DND-41 (cell line): ENCODE data around the gene NFIB.

Source experiments
- ATAC-seq: fragments of 200-7000 bp; cut with Tn5 transposase; 3 replicates; pipeline ENCODE4 v1.9.1; 2021; ENCODE audit warnings: low read depth; ENCODE audit not compliant: insufficient read depth
- DNase-seq: peaks from one replicate; pipeline ENCODE4 v3.0.0-alpha.2; 2020
- H2AFZ ChIP-seq: 2 replicates; pipeline ENCODE4 v1.6.0; 2012; ENCODE audit warnings: low read depth, low read length
- H3K27ac ChIP-seq: 2 replicates; pipeline ENCODE4 v1.5.1; 2012; ENCODE audit warnings: low read length, inconsistent platforms
- H3K27me3 ChIP-seq: fragments of 200-600 bp; sonication (generic); 2 replicates; pipeline ENCODE4 v1.6.0; 2012; ENCODE audit warnings: low read length, mild to moderate bottlenecking, inconsistent platforms; ENCODE audit not compliant: insufficient read depth, poor library complexity
- H3K36me3 ChIP-seq: 2 replicates; pipeline ENCODE4 v1.5.1; 2012; ENCODE audit warnings: low read length, inconsistent platforms; ENCODE audit not compliant: insufficient read depth
- H3K4me1 ChIP-seq: 2 replicates; pipeline ENCODE4 v1.5.1; 2012; ENCODE audit warnings: mild to moderate bottlenecking, low read length; ENCODE audit not compliant: insufficient read depth
- H3K4me2 ChIP-seq: 2 replicates; pipeline ENCODE4 v1.6.0; 2012; ENCODE audit warnings: mild to moderate bottlenecking, moderate library complexity, low read length, inconsistent platforms; ENCODE audit not compliant: insufficient read depth
- H3K4me3 ChIP-seq, 2 experiments: fragments of 200-600 bp in 1 of 2; shearing (Covaris generic) in 1 of 2; 2 replicates each; pipeline ENCODE4 v1.5.1; 2012 to 2016; ENCODE audit warnings: inconsistent platforms in 2 of 2, low read length in 2 of 2, mild to moderate bottlenecking in 2 of 2, low read depth in 1 of 2, moderate library complexity in 1 of 2
- H3K79me2 ChIP-seq: 2 replicates; pipeline ENCODE4 v1.6.0; 2012; ENCODE audit warnings: low read length, inconsistent platforms; ENCODE audit not compliant: insufficient read depth
- H3K9ac ChIP-seq: 2 replicates; pipeline ENCODE4 v1.6.0; 2012; ENCODE audit warnings: low read depth, mild to moderate bottlenecking, inconsistent platforms, low read length, moderate library complexity
- H3K9me3 ChIP-seq: 2 replicates; pipeline ENCODE4 v1.5.1; 2012; ENCODE audit warnings: low read length, moderate library complexity, mild to moderate bottlenecking, inconsistent platforms; ENCODE audit not compliant: insufficient read depth, severe bottlenecking
- H4K20me1 ChIP-seq: 2 replicates; pipeline ENCODE4 v1.6.0; 2012; ENCODE audit warnings: low read length; ENCODE audit not compliant: insufficient read depth
- CTCF ChIP-seq: IDR thresholded peaks from 2 replicates; pipeline ENCODE4 v1.5.1; 2012; ENCODE audit warnings: borderline replicate concordance, low read length, moderate library complexity, mild to moderate bottlenecking; ENCODE audit not compliant: poor library complexity, severe bottlenecking; ENCODE audit errors: extremely low read depth
- EZH2 ChIP-seq: IDR thresholded peaks from 3 replicates; pipeline ENCODE4 v1.6.1; 2012; ENCODE audit warnings: borderline replicate concordance, low read depth, mild to moderate bottlenecking, moderate library complexity, low read length, inconsistent platforms; ENCODE audit not compliant: severe bottlenecking

NFIB gene

GRCh38 chr9:14348123-14348372 is 34.1 kb upstream of the NFIB start:
- no peaks in the 10 kb centered on the region for H3K79me2 ChIP-seq
- H3K4me3 ChIP-seq = no peak overlapping the region
- no peak overlapping the region for H3K27ac ChIP-seq
- no peak overlapping the region for H2AFZ ChIP-seq
- no peak overlapping the region for H3K4me2 ChIP-seq
- ATAC-seq = no peak
- H3K9me3 ChIP-seq = no peaks in the 10 kb centered on the region
- DNase-seq = no peak
- H3K9ac ChIP-seq = no peak overlapping the region
- no peaks in the 10 kb centered on the region for H3K36me3 ChIP-seq
- no peaks in the 10 kb centered on the region for H4K20me1 ChIP-seq
- H3K27me3 ChIP-seq = no peaks in the 10 kb centered on the region
- no peaks in the 10 kb centered on the region for H3K4me1 ChIP-seq
- no peak for TF ChIP-seq EZH2

- Histone ChIP-seq H3K9me3 (no peaks in the 10 kb centered on the region), H3K36me3 (no peaks in the 10 kb centered on the region), H2AFZ (no peak overlapping the region), H3K4me3 (no peak overlapping the region), H4K20me1 (no peaks in the 10 kb centered on the region), H3K79me2 (no peaks in the 10 kb centered on the region), H3K9ac (no peak overlapping the region), H3K4me2 (no peak overlapping the region), H3K27ac (no peak overlapping the region), H3K27me3 (no peaks in the 10 kb centered on the region), H3K4me1 (no peaks in the 10 kb centered on the region)
- TF ChIP-seq EZH2 = no peak
- TF ChIP-seq CTCF = no peak
- DNase-seq = no peak
- no peak for ATAC-seq
Observed at GRCh38 chr9:14347406-14348122, 33.6 kb upstream of the NFIB start.

- ATAC-seq = no peak
- Histone ChIP-seq H3K27me3 (no peaks in the 10 kb centered on the region), H3K9me3 (no peaks in the 10 kb centered on the region), H4K20me1 (no peaks in the 10 kb centered on the region), H3K36me3 (no peaks in the 10 kb centered on the region), H3K9ac (no peak overlapping the region), H3K27ac (no peak overlapping the region), H3K79me2 (no peaks in the 10 kb centered on the region), H2AFZ (no peak overlapping the region), H3K4me3 (no peak overlapping the region), H3K4me2 (no peak overlapping the region), H3K4me1 (no peaks in the 10 kb centered on the region)
- DNase-seq = no peak
- no peak for TF ChIP-seq EZH2
- no peak for TF ChIP-seq CTCF
Observed at GRCh38 chr9:14346811-14347405, 33.0 kb upstream of the NFIB start.

- Histone ChIP-seq H3K9ac (no peak overlapping the region), H3K36me3 (no peaks in the 10 kb centered on the region), H2AFZ (no peak overlapping the region), H3K27me3 (no peaks in the 10 kb centered on the region), H3K27ac (no peak overlapping the region), H3K4me2 (no peak overlapping the region), H3K4me3 (no peak overlapping the region), H4K20me1 (no peaks in the 10 kb centered on the region), H3K79me2 (no peaks in the 10 kb centered on the region), H3K9me3 (no peaks in the 10 kb centered on the region), H3K4me1 (no peaks in the 10 kb centered on the region)
- DNase-seq = no peak
- TF ChIP-seq CTCF = no peak
- ATAC-seq = no peak
Observed at GRCh38 chr9:14346231-14346791, 32.4 kb upstream of the NFIB start.
